ENCODE data around the gene KLC1.
"Not testable (repeated sequence)": the region's sequence is repeated elsewhere in the genome, so short reads cannot be mapped to it uniquely, and the experiment has no call there.

KLC1 gene

GRCh38 chr14:103652806-103653205 lies 23.8 kb downstream of the KLC1 start:
- no peak for DNase-seq (ENCODE audit: low spot score)
- no peak for TF ChIP-seq CTCF (IDR thresholded peaks at IDR 0.05; ENCODE audit: extremely low read depth, missing control alignments)

GRCh38 chr14:103653336-103653735 lies 24.3 kb downstream of the KLC1 start:
- not testable (repeated sequence) for DNase-seq (ENCODE audit: low spot score)

GRCh38 chr14:103653805-103654204 lies 24.8 kb downstream of the KLC1 start:
- no peak for TF ChIP-seq CTCF (IDR thresholded peaks at IDR 0.05; ENCODE audit: extremely low read depth, missing control alignments)
- DNase-seq (ENCODE audit: low spot score) = no peak

- DNase-seq (ENCODE audit: low spot score) = no peak
- TF ChIP-seq CTCF (IDR thresholded peaks at IDR 0.05; ENCODE audit: extremely low read depth, missing control alignments) = no peak
These were observed 25.6 kb downstream of the KLC1 start for GRCh38 chr14:103654619-103655018.

- TF ChIP-seq CTCF (IDR thresholded peaks at IDR 0.05; ENCODE audit: extremely low read depth, missing control alignments) = no peak
- DNase-seq (ENCODE audit: low spot score) = no peak
These were observed 27.2 kb downstream of the KLC1 start for GRCh38 chr14:103656031-103656755.

- TF ChIP-seq CTCF (IDR thresholded peaks at IDR 0.05; ENCODE audit: extremely low read depth, missing control alignments) = no peak
- DNase-seq (ENCODE audit: low spot score) = no peak
These were observed 27.7 kb downstream of the KLC1 start for GRCh38 chr14:103656756-103657133.

- DNase-seq (ENCODE audit: low spot score) = no peak
- TF ChIP-seq CTCF (IDR thresholded peaks at IDR 0.05; ENCODE audit: extremely low read depth, missing control alignments) = no peak
These were observed 28.5 kb downstream of the KLC1 start for GRCh38 chr14:103657471-103657870.

GRCh38 chr14:103659631-103660030 lies 30.6 kb downstream of the KLC1 start:
- DNase-seq (ENCODE audit: low spot score) = no peak
- no peak for TF ChIP-seq CTCF (IDR thresholded peaks at IDR 0.05; ENCODE audit: extremely low read depth, missing control alignments)
